Testis (tissue), 2 donors: Measurements from ENCODE around the gene PARVB.

Experiments
- CTCF ChIP-seq, 3 experiments: fragments of 450-650 bp in 2 of 3; fragments of 200-600 bp in 1 of 3; sonication (generic) in 1 of 3; IDR thresholded peaks; one replicate each; pipeline ENCODE4 v1.5.1; 2016 to 2019; ENCODE audit warnings: antibody characterized with exemption in 3 of 3, mild to moderate bottlenecking in 2 of 3, moderate library complexity in 1 of 3
- POLR2A ChIP-seq: fragments of 450-650 bp; IDR thresholded peaks from one replicate; pipeline ENCODE4 v1.6.1; 2017; ENCODE audit warnings: antibody characterized with exemption, mild to moderate bottlenecking, moderate library complexity

GRCh38 chr22:43990044-43990443, 34.1 kb upstream of the PARVB start:
- no peak for TF ChIP-seq CTCF (IDR thresholded peaks at IDR 0.05)
- TF ChIP-seq POLR2A: no peak
